ENCODE results near the gene MECR.

The MECR gene, protein sequence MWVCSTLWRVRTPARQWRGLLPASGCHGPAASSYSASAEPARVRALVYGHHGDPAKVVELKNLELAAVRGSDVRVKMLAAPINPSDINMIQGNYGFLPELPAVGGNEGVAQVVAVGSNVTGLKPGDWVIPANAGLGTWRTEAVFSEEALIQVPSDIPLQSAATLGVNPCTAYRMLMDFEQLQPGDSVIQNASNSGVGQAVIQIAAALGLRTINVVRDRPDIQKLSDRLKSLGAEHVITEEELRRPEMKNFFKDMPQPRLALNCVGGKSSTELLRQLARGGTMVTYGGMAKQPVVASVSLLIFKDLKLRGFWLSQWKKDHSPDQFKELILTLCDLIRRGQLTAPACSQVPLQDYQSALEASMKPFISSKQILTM

GRCh38 chr1:29230553-29231378 is at the start of gene MECR:
MECR (minus strand) TSS chr1:29230934; CDS start chr1:29230906, 28 bp downstream.
- DNase-seq: peak; percentile 92 to 93

DNA sequence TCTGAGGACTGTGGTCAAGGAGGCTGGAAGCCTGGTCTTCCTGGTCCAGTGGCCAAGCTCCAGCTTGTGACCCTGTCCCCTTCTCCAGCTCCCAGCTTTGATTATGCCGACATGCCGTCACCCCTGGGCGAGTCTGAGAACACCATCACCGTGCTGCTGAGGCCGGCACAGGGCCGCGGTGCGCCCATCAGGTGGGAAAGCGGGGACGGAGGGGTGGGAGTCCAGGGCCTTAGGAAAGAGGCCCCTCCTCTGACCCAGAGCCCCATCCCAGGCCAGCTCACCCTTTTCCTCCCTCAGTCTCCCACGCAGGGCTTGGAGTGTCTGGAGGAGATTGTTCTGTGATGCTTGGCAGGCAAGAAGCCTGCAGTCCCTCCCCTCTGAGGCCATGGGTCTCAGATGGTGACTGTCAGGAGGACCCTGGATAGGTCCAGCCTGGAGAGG is 49.2 kb upstream of the MECR start:
- DNase-seq: no peak

DNA sequence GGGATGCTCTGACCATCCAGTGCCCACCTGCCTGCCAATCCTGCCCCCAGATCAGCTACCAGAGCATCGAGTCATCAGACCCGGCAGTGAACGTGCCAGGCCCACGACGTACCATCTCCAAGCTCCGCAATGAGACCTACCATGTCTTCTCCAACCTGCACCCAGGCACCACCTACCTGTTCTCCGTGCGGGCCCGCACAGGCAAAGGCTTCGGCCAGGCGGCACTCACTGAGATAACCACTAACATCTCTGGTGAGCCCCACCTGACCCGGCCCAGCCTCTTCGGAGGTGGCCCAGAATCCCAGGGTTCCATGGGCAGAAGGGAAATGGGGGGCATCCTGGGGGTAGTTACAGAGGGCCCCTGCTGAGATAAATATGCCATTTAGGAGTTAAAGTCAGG is 48.7 kb upstream of the MECR start:
- DNase-seq: no peak

GRCh38 chr1:29278124-29278523 is 47.4 kb upstream of the MECR start:
- no peak for DNase-seq

- no peak for DNase-seq
Measured at GRCh38 chr1:29275435-29275834, 44.7 kb upstream of the MECR start.

- no peak for DNase-seq
Measured at GRCh38 chr1:29272147-29272907, 41.6 kb upstream of the MECR start.

DNA sequence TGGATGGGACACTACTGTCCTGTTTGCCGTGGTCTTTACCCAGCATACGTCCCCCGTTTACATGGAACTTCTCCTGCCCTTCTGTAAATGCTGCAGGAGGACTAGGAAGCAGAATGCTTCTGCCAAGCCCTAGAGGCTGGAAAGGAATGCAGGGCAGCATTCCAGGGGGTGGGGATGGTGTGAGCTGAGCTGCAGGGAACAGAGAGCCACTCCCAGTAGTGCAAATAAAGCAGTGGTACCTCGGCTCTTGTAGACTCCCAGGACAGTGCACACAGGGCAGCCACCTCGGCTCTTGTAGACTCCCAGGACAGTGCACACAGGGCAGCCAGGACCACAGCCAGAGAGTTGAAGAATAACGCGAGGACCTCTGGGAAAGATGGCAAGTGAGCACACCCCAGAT is 41.0 kb upstream of the MECR start:
- no peak for DNase-seq

DNA sequence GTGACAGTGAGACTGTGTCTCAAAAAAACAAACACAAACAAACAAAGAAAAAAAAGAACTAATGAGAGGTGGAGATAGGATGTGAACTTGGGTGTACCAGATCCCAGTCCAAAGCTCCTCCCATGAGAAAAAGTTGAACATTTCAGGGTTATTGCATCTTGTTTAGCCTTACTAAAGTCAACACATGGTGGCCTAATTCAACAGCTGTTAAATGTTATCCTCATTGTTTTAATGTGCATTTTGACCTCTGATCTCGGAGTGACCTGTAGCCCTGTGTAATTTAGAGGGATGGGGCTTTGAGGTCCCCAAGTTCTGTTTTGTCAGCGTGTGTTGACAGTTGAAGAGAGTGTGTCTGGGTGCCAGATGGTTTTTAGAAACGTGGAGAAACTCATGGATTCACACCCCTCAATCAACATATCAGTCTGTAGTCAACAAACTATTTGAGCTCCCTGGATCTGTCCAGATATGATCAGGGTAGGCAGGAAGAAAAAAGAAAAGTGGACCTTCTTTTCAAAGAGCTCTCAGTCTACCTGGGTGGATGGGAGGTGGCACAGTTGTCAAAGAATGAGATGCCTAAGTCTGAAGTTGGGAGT is 40.3 kb upstream of the MECR start:
- no peak for DNase-seq

GRCh38 chr1:29269382-29269781 is 38.6 kb upstream of the MECR start:
- DNase-seq: no peak

DNA sequence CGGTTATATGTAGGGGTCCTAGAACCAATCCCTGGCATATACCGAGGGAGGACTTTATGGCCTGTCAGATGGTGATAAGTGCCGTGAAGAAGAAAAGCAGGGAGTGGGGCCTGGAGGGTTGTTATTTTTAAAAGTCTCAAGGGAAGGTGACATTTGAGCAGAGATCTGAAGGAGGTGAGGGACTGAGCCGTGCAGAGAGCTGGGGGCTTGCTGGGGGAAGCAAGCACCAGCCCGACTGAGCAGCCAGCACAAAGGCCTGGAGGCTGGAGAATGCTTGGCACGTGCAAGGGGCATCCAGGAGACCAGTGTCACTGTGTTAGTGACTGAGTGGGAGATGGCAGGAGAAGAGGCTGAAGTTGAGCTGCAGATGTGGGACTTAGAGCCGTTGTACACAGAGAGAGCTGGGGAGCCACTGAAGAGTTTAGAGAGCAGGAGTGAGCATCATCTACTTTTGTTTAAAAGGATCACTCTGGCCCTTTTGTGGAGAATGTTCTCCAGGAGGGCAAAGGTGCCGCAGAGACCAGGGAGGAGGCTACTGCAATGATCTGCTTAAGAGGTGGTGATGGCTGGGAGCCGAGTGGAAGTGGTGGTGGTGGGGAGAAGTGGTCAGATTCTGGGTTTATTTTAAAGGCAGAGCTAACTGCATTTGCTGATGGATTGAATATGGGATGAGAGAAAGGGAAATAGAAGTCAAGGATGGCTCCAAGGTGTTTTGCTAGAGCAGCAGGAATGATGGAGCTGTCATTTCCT is 36.8 kb upstream of the MECR start:
- DNase-seq: no peak

GRCh38 chr1:29266912-29267311 is 36.2 kb upstream of the MECR start:
- DNase-seq: no peak

DNA sequence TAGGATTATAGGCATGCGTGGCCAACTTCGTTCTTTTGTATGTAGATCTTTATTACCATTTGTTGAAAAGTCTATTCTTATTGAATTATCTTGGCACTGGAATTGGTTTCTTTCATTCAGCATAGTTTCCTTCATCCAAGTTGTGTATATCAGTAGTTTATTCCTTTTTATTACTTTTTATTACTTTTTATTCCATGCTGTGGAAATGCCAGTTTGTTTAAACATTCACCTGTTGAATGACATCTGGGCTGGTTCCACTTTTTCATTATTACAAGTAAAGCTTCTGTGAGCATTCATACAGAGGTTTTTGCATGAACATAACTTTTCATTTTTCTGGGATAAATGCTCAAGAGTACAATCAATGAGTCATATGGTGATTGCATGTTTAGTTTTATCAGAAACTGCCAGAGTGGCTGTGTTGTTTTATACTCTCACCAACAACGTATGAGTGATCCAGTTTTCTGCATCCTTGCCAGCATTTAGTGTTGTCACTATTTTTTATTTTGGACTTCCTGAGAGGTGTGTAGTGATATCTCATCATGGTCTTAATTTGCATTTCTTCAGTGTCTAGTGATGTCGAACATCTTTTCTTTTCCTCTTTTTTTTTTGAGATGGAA is 34.1 kb upstream of the MECR start:
- DNase-seq: no peak

DNA sequence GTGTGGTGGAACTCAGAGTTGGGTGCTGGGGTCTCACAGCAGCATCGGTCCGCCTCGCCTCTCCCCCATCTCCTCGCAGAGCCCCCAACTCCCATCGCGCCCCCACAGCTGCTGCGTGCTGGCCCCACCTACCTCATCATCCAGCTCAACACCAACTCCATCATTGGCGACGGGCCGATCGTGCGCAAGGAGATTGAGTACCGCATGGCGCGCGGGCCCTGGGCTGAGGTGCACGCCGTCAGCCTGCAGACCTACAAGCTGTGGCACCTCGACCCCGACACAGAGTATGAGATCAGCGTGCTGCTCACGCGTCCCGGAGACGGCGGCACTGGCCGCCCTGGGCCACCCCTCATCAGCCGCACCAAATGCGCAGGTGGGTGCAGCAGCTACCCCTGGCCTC is 29.8 kb upstream of the MECR start:
- DNase-seq: no peak

GRCh38 chr1:29259802-29260441 is 29.2 kb upstream of the MECR start:
- peak in 1 of 2 experiments; percentile 12 for DNase-seq

- no peak for DNase-seq
Measured at GRCh38 chr1:29258976-29259801, 28.5 kb upstream of the MECR start.

DNA sequence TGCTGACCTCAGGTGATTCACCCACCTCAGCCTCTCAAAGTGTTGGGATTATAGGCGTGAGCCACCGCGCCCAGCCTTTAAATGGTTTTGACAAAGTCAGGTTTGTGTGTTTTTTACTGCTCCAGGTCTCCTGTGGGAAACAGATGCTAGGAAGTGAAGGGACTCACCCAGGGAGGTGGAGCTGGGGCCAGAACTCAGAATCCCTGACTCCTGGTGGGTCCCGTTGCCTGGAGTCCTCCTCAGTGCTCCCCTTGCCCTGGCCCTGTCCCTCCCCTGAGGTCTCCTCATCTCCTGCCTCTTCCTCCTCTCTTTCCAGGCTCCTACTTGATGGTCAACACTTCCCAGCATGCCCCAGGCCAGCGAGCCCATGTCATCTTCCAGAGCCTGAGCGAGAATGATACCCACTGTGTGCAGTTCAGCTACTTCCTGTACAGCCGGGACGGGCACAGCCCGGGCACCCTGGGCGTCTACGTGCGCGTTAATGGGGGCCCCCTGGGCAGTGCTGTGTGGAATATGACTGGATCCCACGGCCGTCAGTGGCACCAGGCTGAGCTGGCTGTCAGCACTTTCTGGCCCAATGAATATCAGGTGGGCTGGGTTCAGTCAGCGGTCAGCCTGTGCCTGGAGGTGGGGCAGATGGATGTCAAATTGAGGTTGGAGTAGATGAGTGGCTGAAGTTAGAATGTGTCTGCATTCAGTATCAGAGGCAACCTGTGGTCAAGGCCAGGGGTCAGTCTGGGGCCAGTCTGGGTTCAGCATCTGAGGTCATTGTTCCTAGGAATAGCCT is 27.6 kb upstream of the MECR start:
- DNase-seq: no peak

DNA sequence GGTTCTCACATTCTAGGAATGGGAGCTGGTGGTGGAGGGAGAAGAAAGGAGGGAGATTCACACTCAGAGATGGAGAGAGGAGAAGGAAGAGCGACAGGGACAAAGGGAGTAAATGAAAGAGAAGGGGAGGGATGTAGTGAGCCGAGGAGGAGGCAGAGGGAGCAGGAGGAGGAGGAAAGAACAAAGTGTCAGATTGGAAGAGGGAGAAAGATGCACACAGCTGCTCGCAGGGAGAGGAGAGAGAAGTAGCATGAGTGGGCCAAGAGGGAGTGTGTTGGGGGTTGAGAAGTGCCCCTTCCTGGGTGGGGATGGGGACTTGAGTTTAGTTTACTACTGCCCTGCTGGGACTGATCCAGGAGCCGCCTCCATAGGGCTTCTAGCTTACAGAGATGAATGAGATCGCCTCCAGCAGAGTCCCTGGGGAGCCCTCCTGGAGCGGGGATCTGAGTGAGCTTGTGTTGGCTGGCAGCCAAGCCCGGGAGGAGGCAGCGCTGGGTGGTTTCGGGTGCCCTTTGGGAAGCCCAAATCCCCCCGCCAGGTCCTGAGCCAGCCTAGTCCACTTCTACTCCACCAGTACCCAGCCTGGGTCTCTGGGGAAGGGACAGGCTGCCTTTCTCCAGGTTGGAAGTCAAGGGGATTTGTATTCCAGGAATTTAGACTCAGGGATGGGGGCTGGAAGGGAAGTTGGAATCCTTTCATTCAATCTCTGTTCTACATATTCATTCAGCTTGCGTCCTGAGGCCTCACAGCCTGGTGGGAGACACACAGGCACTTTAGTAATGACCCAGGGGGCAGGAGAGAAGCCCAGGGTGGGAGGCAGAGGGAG is 26.5 kb upstream of the MECR start:
- DNase-seq: no peak

DNA sequence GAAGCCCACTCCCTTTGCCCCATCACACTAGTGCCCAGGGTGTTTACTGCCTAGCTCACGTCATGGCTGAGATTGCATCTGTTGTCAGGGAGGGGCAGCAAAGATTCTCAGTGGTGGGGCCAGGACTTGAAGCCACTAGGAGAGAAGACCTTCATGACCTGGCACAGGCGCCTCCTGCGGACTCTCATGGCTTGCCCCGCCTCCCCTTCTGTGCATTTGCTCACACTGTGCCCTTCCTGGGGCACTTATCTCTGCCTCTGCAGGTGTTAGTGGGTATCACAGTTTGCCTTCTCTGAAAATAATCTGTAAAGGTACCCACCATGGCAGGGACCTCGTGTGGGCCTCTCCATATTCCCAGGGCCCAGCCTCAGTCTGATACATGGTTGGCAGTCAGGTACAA is 25.7 kb upstream of the MECR start:
- DNase-seq: no peak

All from activated CD4-positive, alpha-beta T cell treated with anti-CD3 and anti-CD28 coated beads, Interleukin-2, amount 50 U/mL, for 4 hours (primary cell).